Inflammatory macrophage (primary cell): ENCODE results near the gene SIRT2.
"Not testable (repeated sequence)": the region's sequence is repeated elsewhere in the genome, so short reads cannot be mapped to it uniquely, and the experiment has no call there.

Experiments used
- DNase-seq, 2 donors: peaks; one replicate each; pipeline ENCODE4 v3.0.0-alpha.2; 2020 to 2022

SIRT2 gene

DNA sequence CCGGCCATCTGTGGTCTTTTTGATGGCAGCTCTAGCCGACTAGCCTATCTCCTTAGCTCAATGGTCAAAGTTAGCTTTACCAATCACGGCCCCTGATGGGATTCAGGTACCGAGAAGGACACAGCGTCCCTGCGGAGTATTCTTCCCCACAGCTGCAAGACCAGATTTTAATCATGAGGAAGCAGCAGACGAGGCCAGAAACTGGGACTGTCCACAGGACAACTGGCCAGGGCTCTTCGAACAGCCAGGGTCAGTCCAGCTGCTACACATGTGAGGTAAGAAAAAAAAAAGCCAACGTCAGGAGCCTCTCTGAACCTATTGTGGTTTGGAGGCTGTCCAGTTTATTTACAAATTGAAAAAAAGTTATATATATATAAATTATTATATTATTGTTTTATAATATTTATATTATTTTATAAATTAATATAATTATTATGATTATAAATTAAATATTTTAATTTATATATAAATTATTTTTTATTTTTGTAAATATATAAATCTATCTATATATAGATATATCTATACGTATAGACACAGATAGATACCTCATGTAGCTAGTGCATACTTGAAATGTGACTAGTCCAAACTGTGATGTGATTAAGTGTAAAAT, 32.1 kb downstream of the SIRT2 start:
- no peak for DNase-seq

DNA sequence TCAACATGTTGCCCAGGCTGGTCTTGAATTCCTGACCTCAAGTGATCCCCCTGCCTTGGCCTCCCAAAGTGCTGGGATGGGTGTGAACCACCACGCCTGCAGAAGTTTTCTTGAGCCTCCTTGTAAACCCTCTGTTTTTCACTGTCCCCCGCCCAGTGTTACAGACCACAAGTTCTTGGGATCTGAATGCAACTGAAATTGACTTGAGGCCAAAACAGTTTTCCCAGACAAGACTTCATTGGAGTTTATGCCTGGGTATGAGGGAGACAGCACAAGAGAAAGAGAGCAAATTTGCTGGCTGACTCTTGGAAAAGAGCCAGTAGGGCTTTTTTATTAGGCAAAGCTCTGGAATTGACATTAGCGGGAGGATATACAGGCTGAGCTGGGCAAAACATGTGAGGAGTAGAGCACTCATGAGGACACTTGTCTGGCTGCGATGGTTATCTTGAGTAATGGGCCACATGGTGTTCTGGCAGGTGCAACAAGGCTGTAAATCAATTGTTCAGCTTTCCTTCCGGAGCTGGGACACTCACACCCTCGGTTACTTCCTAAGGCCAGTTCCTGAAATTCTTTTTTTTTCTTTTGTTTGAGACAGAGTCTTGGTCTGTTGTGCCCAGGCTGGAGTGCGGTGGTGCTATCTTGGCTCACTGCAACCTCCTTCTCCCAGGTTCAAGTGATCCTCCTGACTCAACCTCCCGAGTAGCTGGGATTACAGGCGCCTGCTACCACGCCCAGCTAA, 36.9 kb downstream of the SIRT2 start:
- DNase-seq = no peak

DNA sequence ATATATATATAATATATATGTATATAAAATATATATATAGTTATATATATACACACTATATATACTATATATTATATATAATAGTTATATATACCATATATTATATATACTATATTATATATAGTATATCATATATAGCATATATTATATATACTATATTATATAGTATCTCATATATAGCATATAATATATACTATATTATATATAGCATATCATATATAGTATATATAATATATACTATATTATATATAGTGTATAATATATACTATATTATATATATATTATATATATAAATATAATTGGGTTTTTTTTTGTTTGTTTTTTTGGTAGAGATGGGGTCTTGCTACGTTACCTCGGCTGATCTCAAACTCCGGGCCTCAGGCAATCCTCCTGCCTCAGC, 38.0 kb downstream of the SIRT2 start:
- DNase-seq = no peak

- DNase-seq = not testable (repeated sequence)
These were observed 39.7 kb downstream of the SIRT2 start for GRCh38 chr19:38859631-38860204.

DNA sequence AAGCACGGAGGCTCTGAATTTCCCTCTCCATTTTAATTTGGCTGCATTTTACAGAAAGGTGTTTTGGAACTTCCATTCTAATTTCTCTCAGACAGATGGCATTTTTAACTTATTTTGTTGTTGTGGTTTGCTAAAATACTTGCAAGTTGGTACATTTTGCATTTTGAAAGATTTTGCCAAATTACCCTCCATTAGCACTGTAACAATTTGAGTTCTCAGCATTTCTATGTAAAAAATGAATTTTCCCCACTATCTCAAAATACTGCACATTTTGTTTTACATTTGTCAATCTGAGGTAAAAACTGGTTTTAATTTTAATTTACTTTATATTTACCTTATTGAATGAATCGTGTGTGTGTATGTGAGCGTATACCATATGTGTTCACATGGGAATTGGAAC, 42.6 kb downstream of the SIRT2 start:
- no peak for DNase-seq

DNA sequence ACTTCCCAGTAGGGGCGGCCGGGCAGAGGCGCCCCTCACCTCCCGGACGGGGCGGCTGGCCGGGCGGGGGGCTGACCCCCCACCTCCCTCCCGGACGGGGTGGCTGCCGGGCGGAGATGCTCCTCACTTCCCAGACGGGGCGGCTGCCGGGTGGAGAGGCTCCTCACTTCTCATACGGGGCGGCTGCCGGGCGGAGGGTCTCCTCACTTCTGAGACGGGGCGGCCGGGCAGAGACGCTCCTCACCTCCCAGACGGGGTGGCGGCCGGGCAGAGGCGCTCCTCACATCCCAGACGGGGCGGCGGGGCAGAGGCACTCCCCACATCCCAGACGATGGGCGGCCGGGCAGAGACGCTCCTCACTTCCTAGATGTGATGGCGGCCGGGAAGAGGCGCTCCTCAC, 43.7 kb downstream of the SIRT2 start:
- not testable (repeated sequence) for DNase-seq

DNA sequence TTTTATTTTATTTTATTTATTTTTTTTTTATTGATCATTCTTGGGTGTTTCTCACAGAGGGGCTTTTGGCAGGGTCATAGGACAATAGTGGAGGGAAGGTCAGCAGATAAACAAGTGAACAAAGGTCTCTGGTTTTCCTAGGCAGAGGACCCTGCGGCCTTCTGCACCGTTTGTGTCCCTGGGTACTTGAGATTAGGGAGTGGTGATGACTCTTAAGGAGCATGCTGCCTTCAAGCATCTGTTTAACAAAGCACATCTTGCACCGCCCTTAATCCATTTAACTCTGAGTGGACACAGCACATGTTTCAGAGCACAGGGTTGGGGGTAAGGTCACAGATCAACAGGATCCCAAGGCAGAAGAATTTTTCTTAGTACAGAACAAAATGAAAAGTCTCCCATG, 44.5 kb downstream of the SIRT2 start:
- not testable (repeated sequence) for DNase-seq

DNA sequence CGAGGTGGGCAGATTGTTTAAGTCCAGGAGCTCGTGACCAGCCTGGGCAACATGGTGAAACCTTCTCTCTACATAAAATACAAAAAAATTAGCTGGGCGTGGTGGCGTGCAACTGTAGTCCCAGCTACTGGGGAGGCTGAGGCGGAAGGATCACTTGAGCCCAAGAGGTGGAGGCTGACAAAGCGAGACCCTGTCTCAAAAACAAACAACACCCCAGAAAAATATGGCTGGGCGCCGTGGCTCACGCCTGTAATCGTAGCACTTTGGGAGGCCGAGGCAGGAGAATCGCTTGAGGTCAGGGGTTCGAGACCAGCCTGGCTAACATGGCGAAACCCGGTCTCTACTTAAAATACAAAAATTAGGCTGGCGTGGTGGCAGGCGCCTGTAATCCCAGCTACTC, 46.2 kb downstream of the SIRT2 start:
- DNase-seq = no peak

GRCh38 chr19:38852231-38853044, 47.0 kb downstream of the SIRT2 start:
- DNase-seq = peak; percentile 59 to 80

DNA sequence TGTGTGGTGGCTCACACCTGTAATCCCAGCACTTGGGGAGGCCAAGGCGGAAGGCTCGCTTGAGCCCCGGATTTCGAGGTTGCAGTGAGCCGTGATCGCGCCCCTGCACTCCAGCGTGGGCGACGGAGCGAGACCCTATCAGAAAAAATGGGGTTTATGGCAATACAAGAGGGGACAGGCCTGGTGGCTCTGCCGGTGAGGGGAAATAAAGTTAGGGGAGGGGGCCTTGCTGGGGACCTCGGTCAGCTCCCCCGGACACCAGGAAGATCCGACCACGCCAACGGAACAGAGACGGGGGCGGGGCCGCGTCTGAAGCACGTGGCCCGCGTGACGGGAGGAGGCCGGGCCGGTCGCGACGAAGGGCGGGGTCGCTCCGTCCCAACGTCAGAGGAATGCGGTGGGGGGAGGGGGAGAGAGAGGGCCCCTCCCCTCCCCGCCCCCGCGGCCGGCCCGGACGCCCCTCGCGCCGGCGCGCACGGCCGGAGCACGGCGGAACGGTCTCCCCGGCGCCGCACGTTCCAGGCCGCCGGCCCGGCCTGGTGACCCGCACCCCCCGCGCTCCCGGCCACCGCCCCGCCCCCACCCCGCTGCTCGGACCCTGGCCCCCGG, 47.7 kb downstream of the SIRT2 start:
- DNase-seq = peak; percentile 95 to 97

- peak; percentile 10 to 35 for DNase-seq
These were observed 48.3 kb downstream of the SIRT2 start for GRCh38 chr19:38850976-38851621.

DNA sequence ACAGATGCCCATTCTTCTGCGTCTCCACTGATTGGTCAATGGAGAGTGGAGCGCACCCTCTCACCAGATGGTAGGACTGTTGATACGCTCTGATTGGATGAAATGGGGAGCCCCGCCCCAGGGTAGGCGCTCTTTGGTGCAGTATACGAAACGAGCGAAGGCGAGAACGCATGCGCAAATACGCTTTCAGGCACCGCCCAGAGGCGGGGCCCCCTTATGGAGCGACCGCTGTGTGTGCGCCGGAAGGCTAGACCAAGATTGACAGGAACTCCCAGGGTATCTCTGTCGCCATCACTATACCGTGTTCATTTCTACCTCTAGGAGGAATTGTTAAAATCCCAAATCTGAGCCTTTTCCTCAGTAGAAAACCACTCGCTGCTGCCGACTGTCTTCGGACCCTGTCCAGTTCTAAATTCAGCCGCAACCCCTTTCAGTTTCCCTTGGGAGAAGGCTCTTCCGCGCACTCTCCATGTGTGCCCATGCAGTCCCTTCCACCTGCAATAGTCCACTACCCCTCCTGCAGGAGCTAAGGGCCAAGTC, 48.9 kb downstream of the SIRT2 start:
- no peak for DNase-seq

GRCh38 chr19:38849860-38850435, 49.5 kb downstream of the SIRT2 start, which contains the start of gene HNRNPL:
Gene HNRNPL, minus strand, starts transcription at chr19:38849986. Its CDS starts 20 bp downstream, at chr19:38849966.
- DNase-seq = peak; percentile 100

GRCh38 chr19:38849147-38849859, 50.1 kb downstream of the SIRT2 start:
- DNase-seq = peak; percentile 98 to 99

DNA sequence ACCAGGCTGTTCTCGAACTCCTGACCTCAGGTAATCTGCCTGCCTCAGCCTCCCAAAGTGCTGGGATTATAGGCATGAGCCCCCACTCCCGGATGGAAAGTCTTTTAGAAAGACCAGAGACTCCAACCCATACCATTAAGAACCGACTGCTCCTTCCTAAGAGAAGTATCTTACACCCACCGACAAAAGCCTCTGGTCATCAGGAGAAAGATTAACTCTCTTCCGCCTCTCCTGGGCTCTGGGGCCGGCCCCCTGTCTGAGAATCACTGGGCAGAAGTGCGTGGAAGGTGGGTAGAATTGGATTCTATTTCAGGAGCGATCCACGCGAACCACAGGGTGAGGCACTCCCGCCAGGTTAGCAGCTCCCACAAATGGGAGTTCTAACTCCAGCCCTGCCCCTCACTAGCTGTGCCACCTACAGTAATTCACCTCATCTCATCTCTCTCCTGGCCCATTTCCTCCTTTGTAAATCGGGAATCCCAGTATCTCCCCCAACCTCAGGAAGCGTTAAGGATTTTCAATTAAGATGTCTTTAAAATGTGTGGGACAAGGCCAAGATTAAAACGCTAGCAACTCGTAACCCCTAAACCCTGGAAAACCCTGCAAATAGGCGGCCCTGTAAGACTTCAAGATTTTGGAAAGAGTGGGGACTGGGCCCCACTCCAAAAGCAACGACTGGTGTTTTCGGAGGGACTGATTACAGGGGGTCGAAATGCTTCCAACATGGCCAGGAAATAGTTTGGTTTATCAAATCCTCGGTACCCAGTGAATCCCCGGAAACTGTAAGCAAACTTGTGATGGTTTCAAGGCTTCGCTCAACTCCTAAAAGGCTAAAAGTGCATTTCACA, 50.9 kb downstream of the SIRT2 start:
- DNase-seq = no peak

DNA sequence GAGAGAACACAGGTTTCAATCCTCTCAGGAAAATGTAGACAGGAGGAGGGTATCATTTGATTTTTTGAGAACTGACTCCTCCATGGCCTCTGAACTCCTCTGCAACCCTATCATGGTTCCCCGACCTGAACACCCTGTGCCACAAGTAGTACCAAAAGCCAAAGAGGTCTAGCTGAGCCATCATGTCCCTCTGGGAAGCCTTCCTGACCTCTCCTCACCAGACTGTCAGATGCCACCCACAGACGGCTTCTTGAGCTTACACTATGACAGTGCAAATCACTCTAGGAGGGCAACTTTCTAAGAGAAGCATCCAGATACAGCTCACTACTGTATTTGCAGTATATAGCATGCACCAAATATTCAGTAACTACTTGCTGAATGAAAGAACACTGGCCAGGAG, 53.3 kb downstream of the SIRT2 start:
- no peak for DNase-seq

DNA sequence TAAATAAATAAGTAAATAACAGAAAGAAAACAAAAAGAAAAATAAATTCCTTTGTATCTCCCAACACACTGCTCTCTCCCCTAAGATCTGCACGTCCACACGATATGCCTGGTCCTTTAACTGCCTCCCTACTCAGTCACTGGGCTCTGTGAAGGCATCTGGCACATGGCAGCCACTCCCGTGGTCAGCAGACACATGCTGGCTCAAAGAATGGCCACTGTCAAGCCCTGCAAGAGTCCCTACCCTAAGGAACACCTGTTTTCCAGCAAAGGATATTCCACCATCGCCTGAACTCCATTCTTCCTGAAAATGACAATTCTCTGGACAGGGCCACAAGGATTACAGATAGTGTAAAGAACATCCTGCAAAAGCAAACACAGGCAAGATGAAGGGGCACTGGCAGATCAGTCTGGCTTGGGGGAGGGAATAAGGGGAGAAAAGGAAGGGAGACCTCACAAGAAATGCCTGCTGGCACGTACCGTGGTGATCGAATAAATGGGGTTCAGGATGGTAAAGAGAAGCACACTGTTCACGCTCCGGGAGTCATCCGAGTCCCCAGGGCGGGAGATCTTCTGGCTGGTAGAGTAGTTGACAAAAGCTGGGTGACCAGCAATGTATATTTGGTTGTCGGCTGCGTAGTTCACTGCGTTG, 53.9 kb downstream of the SIRT2 start:
- no peak for DNase-seq

DNA sequence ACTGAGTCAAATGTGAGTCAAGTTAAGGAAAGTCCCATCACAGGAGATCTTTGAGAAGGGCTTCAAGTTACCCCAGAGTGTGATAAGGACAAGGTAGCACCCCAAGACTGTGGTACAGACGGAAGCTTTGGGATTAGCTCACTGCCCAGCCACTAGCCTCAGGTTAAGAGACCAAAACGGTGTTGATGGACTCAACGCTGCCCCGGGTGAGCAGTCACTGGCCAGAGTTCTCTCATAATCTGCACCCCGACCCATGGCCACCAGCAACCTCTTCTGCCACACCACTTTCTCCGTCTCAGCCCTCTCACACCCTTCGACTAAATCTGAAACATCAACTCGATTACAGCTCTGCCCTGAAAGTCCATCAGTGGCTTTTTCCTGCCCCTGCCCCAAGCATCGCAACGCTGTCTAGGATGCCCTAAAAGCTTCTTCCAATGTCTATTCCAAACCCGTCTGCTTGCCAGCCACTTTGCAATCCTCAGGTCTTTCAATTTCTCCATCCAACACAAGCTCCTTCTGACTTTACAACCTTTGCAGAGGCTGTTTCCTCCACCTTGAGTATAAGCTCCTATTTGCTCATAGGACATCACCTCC, 55.2 kb downstream of the SIRT2 start:
- DNase-seq = no peak
